ENCODE results near the gene EEF1AKMT1. TPM values are rescaled to one million over a fixed set of nuclear protein-coding genes. Genes with fewer than 3 reads are reported as not detected.
"Not testable (repeated sequence)": the region's sequence is repeated elsewhere in the genome, so short reads cannot be mapped to it uniquely, and the experiment has no call there.

EEF1AKMT1 gene
- total and polyA plus RNA-seq, 9 donors, result 9.7 to 20.8 (median 12.8) TPM

DNA sequence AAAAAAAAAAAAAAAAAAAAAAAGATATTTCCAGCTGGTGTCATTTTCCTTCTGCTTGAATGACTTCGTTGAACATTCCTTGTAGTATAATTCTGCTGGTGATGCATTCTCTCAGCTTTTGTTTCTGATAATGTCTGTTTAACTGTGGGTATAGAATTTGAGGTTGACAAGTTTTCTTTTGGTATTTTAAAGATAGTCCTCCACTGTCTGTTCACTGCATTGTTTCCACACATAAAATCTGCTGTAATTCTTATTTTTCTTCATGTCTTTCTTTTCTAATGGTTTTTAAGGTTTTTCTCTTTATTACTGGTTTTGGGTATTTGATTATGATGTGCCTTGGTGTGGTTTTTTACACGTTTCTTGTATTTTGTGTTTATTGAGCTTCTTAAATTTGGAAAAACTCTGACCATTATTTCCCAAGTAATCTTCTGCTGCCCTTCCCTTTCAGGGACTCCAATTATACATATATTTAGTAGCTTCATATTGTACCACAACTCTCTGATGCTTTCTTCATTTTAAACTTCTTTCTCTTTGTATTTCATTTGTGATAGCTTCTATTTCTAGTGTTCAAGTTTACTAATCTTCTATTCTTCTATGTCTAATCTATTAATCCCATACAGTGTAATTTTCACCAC is 6.3 kb downstream of the EEF1AKMT1 start:
- Histone ChIP-seq H3K27ac (no peak overlapping the region), H3K9me3 (peaks cover 0 to 4% of the 10 kb centered on the region in 2 donors), H3K4me3 (no peak overlapping the region), H3K4me1 (ENCODE audit: insufficient read depth) (peaks cover under 1% of the 10 kb centered on the region), H3K27me3 (no peaks in the 10 kb centered on the region), H3K36me3 (no peaks in the 10 kb centered on the region)
- no peak for TF ChIP-seq EP300 (IDR thresholded peaks at IDR 0.05)
- no peak for TF ChIP-seq POLR2A (IDR thresholded peaks at IDR 0.05)
- TF ChIP-seq, protein P1, sequence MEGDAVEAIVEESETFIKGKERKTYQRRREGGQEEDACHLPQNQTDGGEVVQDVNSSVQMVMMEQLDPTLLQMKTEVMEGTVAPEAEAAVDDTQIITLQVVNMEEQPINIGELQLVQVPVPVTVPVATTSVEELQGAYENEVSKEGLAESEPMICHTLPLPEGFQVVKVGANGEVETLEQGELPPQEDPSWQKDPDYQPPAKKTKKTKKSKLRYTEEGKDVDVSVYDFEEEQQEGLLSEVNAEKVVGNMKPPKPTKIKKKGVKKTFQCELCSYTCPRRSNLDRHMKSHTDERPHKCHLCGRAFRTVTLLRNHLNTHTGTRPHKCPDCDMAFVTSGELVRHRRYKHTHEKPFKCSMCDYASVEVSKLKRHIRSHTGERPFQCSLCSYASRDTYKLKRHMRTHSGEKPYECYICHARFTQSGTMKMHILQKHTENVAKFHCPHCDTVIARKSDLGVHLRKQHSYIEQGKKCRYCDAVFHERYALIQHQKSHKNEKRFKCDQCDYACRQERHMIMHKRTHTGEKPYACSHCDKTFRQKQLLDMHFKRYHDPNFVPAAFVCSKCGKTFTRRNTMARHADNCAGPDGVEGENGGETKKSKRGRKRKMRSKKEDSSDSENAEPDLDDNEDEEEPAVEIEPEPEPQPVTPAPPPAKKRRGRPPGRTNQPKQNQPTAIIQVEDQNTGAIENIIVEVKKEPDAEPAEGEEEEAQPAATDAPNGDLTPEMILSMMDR (IDR thresholded peaks at IDR 0.05), result no peak
- intact Hi-C loops (cut with DNase I), result no loop called here
- DNase-seq, result no peak
- 91 to 98% (median 95%) methylated on average over 2 of the region's 2 CpGs for WGBS, 3 donors

DNA sequence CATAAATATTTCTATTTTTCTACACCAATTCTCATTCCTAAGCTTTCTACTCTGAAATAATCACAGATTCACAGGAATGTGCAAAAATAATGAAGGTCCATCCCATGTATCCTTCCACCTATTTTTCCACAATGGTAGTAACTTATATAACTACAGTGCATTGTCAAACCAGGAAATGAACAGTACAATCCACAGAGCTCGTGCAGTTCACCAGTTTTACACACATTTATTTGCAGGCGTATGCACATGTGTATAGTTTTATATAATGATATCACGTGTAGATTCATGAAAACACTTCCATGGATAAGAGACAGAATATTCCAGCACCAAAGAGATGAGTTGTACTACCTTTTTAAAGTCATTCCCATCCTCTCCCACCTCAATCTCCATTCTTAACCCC is 12.9 kb downstream of the EEF1AKMT1 start:
- no peak for DNase-seq
- Histone ChIP-seq H3K4me3 (no peak overlapping the region), H3K27ac (no peak overlapping the region), H3K27me3 (no peaks in the 10 kb centered on the region), H3K36me3 (no peaks in the 10 kb centered on the region), H3K9me3 (no peaks in the 10 kb centered on the region), H3K4me1 (ENCODE audit: insufficient read depth) (no peaks in the 10 kb centered on the region)
- 82 to 91% (median 88%) methylated on average over 3 of the region's 3 CpGs for WGBS, 3 donors
- TF ChIP-seq EP300 (IDR thresholded peaks at IDR 0.05) (no peak), POLR2A (IDR thresholded peaks at IDR 0.05) (no peak)
- TF ChIP-seq, protein P1 (IDR thresholded peaks at IDR 0.05), result no peak
- intact Hi-C loops (cut with DNase I), result no loop called here

DNA sequence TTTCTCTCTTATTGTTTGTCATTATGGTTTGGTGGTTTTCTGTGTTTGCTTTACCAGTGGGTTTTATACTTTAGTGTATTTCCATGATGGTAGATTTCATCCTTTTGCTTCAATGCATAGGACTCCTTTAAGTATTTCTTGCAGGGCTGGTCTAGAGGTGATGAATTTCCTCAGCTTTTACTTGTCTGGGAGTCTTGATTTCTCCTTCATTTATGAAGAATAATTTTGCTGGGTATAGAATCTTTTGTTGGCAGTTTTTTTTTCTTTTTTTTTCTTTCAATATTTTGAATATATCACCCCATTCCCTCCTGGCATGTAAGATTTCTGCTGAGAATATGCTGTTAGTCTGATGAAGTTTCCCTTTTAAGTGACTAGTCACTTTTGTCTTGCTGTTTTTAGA is 19.8 kb downstream of the EEF1AKMT1 start:
- no peak overlapping the region for H3K27ac ChIP-seq
- no peaks in the 10 kb centered on the region for H3K36me3 ChIP-seq
- no peaks in the 10 kb centered on the region for H3K4me1 ChIP-seq (ENCODE audit: insufficient read depth)
- intact Hi-C loops (cut with DNase I), result no loop called here
- H3K27me3 ChIP-seq, result no peaks in the 10 kb centered on the region
- no peak for DNase-seq
- TF ChIP-seq POLR2A (IDR thresholded peaks at IDR 0.05), result no peak
- no peak for TF ChIP-seq EP300 (IDR thresholded peaks at IDR 0.05)
- TF ChIP-seq, protein P1 (IDR thresholded peaks at IDR 0.05), result no peak
- H3K4me3 ChIP-seq, result no peak overlapping the region
- peaks cover 0 to 10% of the 10 kb centered on the region in 2 donors for H3K9me3 ChIP-seq

DNA sequence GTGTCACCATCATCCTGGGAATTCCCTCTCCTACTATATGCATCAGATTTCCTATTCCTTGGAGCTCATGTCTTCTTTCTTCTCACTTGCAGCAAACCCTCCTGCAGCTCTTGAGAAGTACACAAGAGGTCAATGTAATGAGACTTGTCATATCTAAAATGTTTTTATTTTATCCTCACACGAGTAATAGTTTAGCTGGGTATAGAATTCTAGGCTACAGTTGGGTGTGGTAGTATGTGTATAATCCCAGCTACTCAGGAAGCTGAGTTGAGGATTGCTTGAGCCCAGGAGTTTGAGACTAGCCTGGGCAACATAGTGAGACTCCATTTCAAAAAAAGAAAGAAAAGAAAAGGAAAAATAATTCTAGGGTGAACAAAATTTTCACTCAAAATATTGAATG is 24.4 kb downstream of the EEF1AKMT1 start:
- Histone ChIP-seq H3K4me1 (ENCODE audit: insufficient read depth) (no peaks in the 10 kb centered on the region), H3K9me3 (peaks cover 0 to 3% of the 10 kb centered on the region in 2 donors), H3K27ac (no peak overlapping the region), H3K36me3 (no peaks in the 10 kb centered on the region), H3K4me3 (no peak overlapping the region), H3K27me3 (no peaks in the 10 kb centered on the region)
- WGBS, 3 donors, result 92 to 100% (median 94%) methylated on average over 1 of the region's 1 CpG
- intact Hi-C loops (cut with DNase I), result no loop called here
- TF ChIP-seq EP300 (IDR thresholded peaks at IDR 0.05), result no peak
- TF ChIP-seq, protein P1 (IDR thresholded peaks at IDR 0.05), result no peak
- TF ChIP-seq POLR2A (IDR thresholded peaks at IDR 0.05), result no peak
- no peak for DNase-seq

DNA sequence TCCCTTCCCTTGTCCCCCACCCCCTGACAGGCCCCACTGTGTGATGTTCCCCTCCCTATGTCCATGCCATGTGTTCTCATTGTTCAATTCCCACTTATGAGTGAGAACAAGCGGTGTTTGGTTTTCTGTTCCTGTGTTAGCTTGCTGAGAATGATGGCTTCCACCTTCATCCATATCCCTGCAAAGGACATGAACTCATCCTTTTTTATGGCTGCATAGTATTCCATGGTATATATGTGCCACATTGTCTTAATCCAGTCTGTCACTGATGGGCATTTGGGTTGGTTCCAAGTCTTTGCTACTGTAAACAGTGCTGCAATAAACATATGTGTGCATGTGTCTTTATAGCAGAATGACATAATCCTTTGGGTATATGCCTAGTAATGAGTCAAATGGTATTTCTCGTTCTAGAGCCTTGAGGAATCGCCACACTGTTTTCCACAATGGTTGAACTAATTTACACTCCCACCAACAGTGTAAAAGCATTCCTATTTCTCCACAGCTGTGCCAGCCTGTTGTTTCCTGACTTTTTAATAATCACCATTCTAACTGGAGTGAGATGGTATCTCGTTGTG is 29.8 kb downstream of the EEF1AKMT1 start:
- H3K27ac ChIP-seq; H3K27me3 ChIP-seq; H3K4me1 ChIP-seq (ENCODE audit: insufficient read depth); intact Hi-C loops (cut with DNase I); H3K36me3 ChIP-seq; DNase-seq; H3K9me3 ChIP-seq; H3K4me3 ChIP-seq: not testable (repeated sequence)
- 95 to 99% (median 97%) methylated on average over 4 of the region's 4 CpGs for WGBS, 3 donors

Measured in ovary (tissue), 9 donors.